ENCODE data around the gene MAN1A1.

MAN1A1 gene

GRCh38 chr6:119333063-119333609, 16.4 kb downstream of the MAN1A1 start:
- peaks cover 4 to 25% of the 10 kb centered on the region in 2 donors for H3K4me1 ChIP-seq (ENCODE audit: control insufficient read depth in 1 of 2, insufficient read depth in 2 of 2, low read length in 2 of 2)
- H3K27me3 ChIP-seq (ENCODE audit: low read depth, low read length): no peaks in the 10 kb centered on the region
- H3K9me3 ChIP-seq (ENCODE audit: control insufficient read depth in 1 of 2, low read length in 2 of 2): no peaks in the 10 kb centered on the region
- no peak overlapping the region for H3K27ac ChIP-seq (ENCODE audit: low read length)
- no peak overlapping the region for H3K4me3 ChIP-seq (ENCODE audit: low read depth in 1 of 2, low read length in 2 of 2)
- no peaks in the 10 kb centered on the region for H3K36me3 ChIP-seq (ENCODE audit: control insufficient read depth in 1 of 2, insufficient read depth in 2 of 2, low read length in 2 of 2)

GRCh38 chr6:119331663-119332286, 17.8 kb downstream of the MAN1A1 start:
- no peaks in the 10 kb centered on the region for H3K36me3 ChIP-seq (ENCODE audit: control insufficient read depth in 1 of 2, insufficient read depth in 2 of 2, low read length in 2 of 2)
- peaks cover 7 to 30% of the 10 kb centered on the region in 2 donors for H3K4me1 ChIP-seq (ENCODE audit: control insufficient read depth in 1 of 2, insufficient read depth in 2 of 2, low read length in 2 of 2)
- H3K9me3 ChIP-seq (ENCODE audit: control insufficient read depth in 1 of 2, low read length in 2 of 2): no peaks in the 10 kb centered on the region

GRCh38 chr6:119330520-119331113, 18.9 kb downstream of the MAN1A1 start:
- Histone ChIP-seq H3K4me1 (ENCODE audit: control insufficient read depth in 1 of 2, insufficient read depth in 2 of 2, low read length in 2 of 2) (peaks cover 7 to 23% of the 10 kb centered on the region in 2 donors), H3K9me3 (ENCODE audit: control insufficient read depth in 1 of 2, low read length in 2 of 2) (no peaks in the 10 kb centered on the region), H3K27me3 (ENCODE audit: low read depth, low read length) (no peaks in the 10 kb centered on the region), H3K27ac (ENCODE audit: low read length) (no peak overlapping the region), H3K4me3 (ENCODE audit: low read depth in 1 of 2, low read length in 2 of 2) (no peak overlapping the region), H3K36me3 (ENCODE audit: control insufficient read depth in 1 of 2, insufficient read depth in 2 of 2, low read length in 2 of 2) (peaks cover 0 to 3% of the 10 kb centered on the region in 2 donors)

More at GRCh38 chr6:119331663-119332286, 17.8 kb downstream of the MAN1A1 start:
- H3K27ac ChIP-seq (ENCODE audit: low read length): no peak overlapping the region
- no peak overlapping the region for H3K4me3 ChIP-seq (ENCODE audit: low read depth in 1 of 2, low read length in 2 of 2)
- H3K27me3 ChIP-seq (ENCODE audit: low read depth, low read length): no peaks in the 10 kb centered on the region

GRCh38 chr6:119329794-119330180, 19.8 kb downstream of the MAN1A1 start:
- H3K4me1 ChIP-seq (ENCODE audit: control insufficient read depth in 1 of 2, insufficient read depth in 2 of 2, low read length in 2 of 2): peaks cover 3 to 16% of the 10 kb centered on the region in 2 donors
- no peaks in the 10 kb centered on the region for H3K9me3 ChIP-seq (ENCODE audit: control insufficient read depth in 1 of 2, low read length in 2 of 2)
- H3K4me3 ChIP-seq (ENCODE audit: low read depth in 1 of 2, low read length in 2 of 2): no peak overlapping the region
- peaks cover 0 to 3% of the 10 kb centered on the region in 2 donors for H3K36me3 ChIP-seq (ENCODE audit: control insufficient read depth in 1 of 2, insufficient read depth in 2 of 2, low read length in 2 of 2)
- H3K27ac ChIP-seq (ENCODE audit: low read length): no peak overlapping the region
- no peaks in the 10 kb centered on the region for H3K27me3 ChIP-seq (ENCODE audit: low read depth, low read length)

GRCh38 chr6:119328892-119329793, 20.4 kb downstream of the MAN1A1 start:
- Histone ChIP-seq H3K27me3 (ENCODE audit: low read depth, low read length) (no peaks in the 10 kb centered on the region), H3K4me3 (ENCODE audit: low read depth in 1 of 2, low read length in 2 of 2) (no peak overlapping the region), H3K9me3 (ENCODE audit: control insufficient read depth in 1 of 2, low read length in 2 of 2) (no peaks in the 10 kb centered on the region), H3K27ac (ENCODE audit: low read length) (no peak overlapping the region), H3K4me1 (ENCODE audit: control insufficient read depth in 1 of 2, insufficient read depth in 2 of 2, low read length in 2 of 2) (peaks cover 3 to 11% of the 10 kb centered on the region in 2 donors), H3K36me3 (ENCODE audit: control insufficient read depth in 1 of 2, insufficient read depth in 2 of 2, low read length in 2 of 2) (peaks cover 0 to 3% of the 10 kb centered on the region in 2 donors)

- peaks cover 0 to 3% of the 10 kb centered on the region in 2 donors for H3K36me3 ChIP-seq (ENCODE audit: control insufficient read depth in 1 of 2, insufficient read depth in 2 of 2, low read length in 2 of 2)
- H3K4me1 ChIP-seq (ENCODE audit: control insufficient read depth in 1 of 2, insufficient read depth in 2 of 2, low read length in 2 of 2): peaks cover 3 to 11% of the 10 kb centered on the region in 2 donors
- no peak overlapping the region for H3K27ac ChIP-seq (ENCODE audit: low read length)
- H3K9me3 ChIP-seq (ENCODE audit: control insufficient read depth in 1 of 2, low read length in 2 of 2): no peaks in the 10 kb centered on the region
- H3K27me3 ChIP-seq (ENCODE audit: low read depth, low read length): no peaks in the 10 kb centered on the region
- no peak overlapping the region for H3K4me3 ChIP-seq (ENCODE audit: low read depth in 1 of 2, low read length in 2 of 2)
These were observed 21.3 kb downstream of the MAN1A1 start for GRCh38 chr6:119328254-119328653.

- H3K27ac ChIP-seq (ENCODE audit: low read length): no peak overlapping the region
- peaks cover 0 to 3% of the 10 kb centered on the region in 2 donors for H3K36me3 ChIP-seq (ENCODE audit: control insufficient read depth in 1 of 2, insufficient read depth in 2 of 2, low read length in 2 of 2)
- no peaks in the 10 kb centered on the region for H3K9me3 ChIP-seq (ENCODE audit: control insufficient read depth in 1 of 2, low read length in 2 of 2)
- H3K4me1 ChIP-seq (ENCODE audit: control insufficient read depth in 1 of 2, insufficient read depth in 2 of 2, low read length in 2 of 2): peaks cover 3 to 11% of the 10 kb centered on the region in 2 donors
- no peak overlapping the region for H3K4me3 ChIP-seq (ENCODE audit: low read depth in 1 of 2, low read length in 2 of 2)
- H3K27me3 ChIP-seq (ENCODE audit: low read depth, low read length): no peaks in the 10 kb centered on the region
These were observed 21.8 kb downstream of the MAN1A1 start for GRCh38 chr6:119327810-119328209.

GRCh38 chr6:119326291-119327005, 23.1 kb downstream of the MAN1A1 start:
- no peak overlapping the region for H3K4me3 ChIP-seq (ENCODE audit: low read depth in 1 of 2, low read length in 2 of 2)
- H3K4me1 ChIP-seq (ENCODE audit: control insufficient read depth in 1 of 2, insufficient read depth in 2 of 2, low read length in 2 of 2): peaks cover 3 to 11% of the 10 kb centered on the region in 2 donors
- H3K27me3 ChIP-seq (ENCODE audit: low read depth, low read length): no peaks in the 10 kb centered on the region
- no peaks in the 10 kb centered on the region for H3K9me3 ChIP-seq (ENCODE audit: control insufficient read depth in 1 of 2, low read length in 2 of 2)
- no peak overlapping the region for H3K27ac ChIP-seq (ENCODE audit: low read length)
- H3K36me3 ChIP-seq (ENCODE audit: control insufficient read depth in 1 of 2, insufficient read depth in 2 of 2, low read length in 2 of 2): peaks cover 0 to 3% of the 10 kb centered on the region in 2 donors

- Histone ChIP-seq H3K36me3 (ENCODE audit: control insufficient read depth in 1 of 2, insufficient read depth in 2 of 2, low read length in 2 of 2) (peaks cover 0 to 3% of the 10 kb centered on the region in 2 donors), H3K4me3 (ENCODE audit: low read depth in 1 of 2, low read length in 2 of 2) (no peak overlapping the region), H3K9me3 (ENCODE audit: control insufficient read depth in 1 of 2, low read length in 2 of 2) (no peaks in the 10 kb centered on the region), H3K27me3 (ENCODE audit: low read depth, low read length) (no peaks in the 10 kb centered on the region), H3K27ac (ENCODE audit: low read length) (no peak overlapping the region), H3K4me1 (ENCODE audit: control insufficient read depth in 1 of 2, insufficient read depth in 2 of 2, low read length in 2 of 2) (peaks cover 3 to 11% of the 10 kb centered on the region in 2 donors)
These were observed 23.8 kb downstream of the MAN1A1 start for GRCh38 chr6:119325559-119326265.

- no peaks in the 10 kb centered on the region for H3K27me3 ChIP-seq (ENCODE audit: low read depth, low read length)
- no peaks in the 10 kb centered on the region for H3K9me3 ChIP-seq (ENCODE audit: control insufficient read depth in 1 of 2, low read length in 2 of 2)
- H3K4me3 ChIP-seq (ENCODE audit: low read depth in 1 of 2, low read length in 2 of 2): no peak overlapping the region
- peaks cover 0 to 3% of the 10 kb centered on the region in 2 donors for H3K36me3 ChIP-seq (ENCODE audit: control insufficient read depth in 1 of 2, insufficient read depth in 2 of 2, low read length in 2 of 2)
- no peak overlapping the region for H3K27ac ChIP-seq (ENCODE audit: low read length)
- H3K4me1 ChIP-seq (ENCODE audit: control insufficient read depth in 1 of 2, insufficient read depth in 2 of 2, low read length in 2 of 2): peaks cover 3 to 11% of the 10 kb centered on the region in 2 donors
These were observed 24.8 kb downstream of the MAN1A1 start for GRCh38 chr6:119324718-119325117.
